ENCODE results near the gene ZNF296. TPM values are rescaled to one million over a fixed set of nuclear protein-coding genes. Genes with fewer than 3 reads are reported as not detected.

The ZNF296 gene
- total RNA-seq, 1 experiment from 2014 or later, result 6.7 TPM

DNA sequence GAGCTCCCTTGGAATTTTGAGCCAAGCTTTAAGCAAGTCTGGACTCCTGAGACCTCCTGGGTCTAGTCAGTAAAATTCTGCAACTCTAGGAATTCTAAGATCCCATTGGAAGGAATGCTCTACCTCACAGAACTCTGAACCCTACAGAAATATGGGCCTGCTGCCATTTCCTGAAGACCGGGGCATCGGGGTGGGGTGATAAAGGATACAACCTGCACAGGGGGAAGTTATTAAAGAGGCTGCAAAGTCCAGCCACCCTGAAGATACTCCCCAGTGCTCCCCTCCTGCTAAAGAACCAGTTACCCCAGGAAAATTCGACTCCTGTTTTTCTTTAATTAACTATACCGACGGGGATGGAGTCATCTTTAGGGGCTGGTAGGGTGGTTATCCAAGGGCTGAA, 14.3 kb upstream of the ZNF296 start:
- BruUV-seq (replicated peaks), result no TSS peak
- CTCF ChIA-PET, result no interaction called here
- POLR2A ChIA-PET, result no interaction called here
- DNase-seq (ENCODE audit: low read depth, low spot score) (no peak), ATAC-seq (no peak)
- Histone ChIP-seq H3K36me3 (ENCODE audit: control insufficient read depth, insufficient read depth, low read length) (peaks cover 6% of the 10 kb centered on the region; the same call in 1 of the 2 replicates), H3K9me3 (ENCODE audit: control insufficient read depth, insufficient read depth, low read depth, low read length) (no peaks in the 10 kb centered on the region), H3K27me3 (ENCODE audit: control insufficient read depth, insufficient read depth, low read length) (no peaks in the 10 kb centered on the region), H3K4me3 (ENCODE audit: low read depth in 2 of 2, low read length in 2 of 2) (peak overlapping the region; percentile 90 to 92), H3K27ac (ENCODE audit: low read length) (peak overlapping the region; percentile 94), H3K4me1 (ENCODE audit: control insufficient read depth, insufficient read depth, low read length) (peaks cover 6% of the 10 kb centered on the region)
- in situ Hi-C loops (cut with HindIII; ENCODE audit: low pct_unique_long_range_greater_than_20kb, low sequenced_read_pairs), result no loop called here
- intact Hi-C loops (cut with micrococcal nuclease; ENCODE audit: unreplicated experiment), result no loop called here
- TF ChIP-seq TCF7L2 (IDR thresholded peaks at IDR 0.05; ENCODE audit: low read depth, low read length), result no peak

DNA sequence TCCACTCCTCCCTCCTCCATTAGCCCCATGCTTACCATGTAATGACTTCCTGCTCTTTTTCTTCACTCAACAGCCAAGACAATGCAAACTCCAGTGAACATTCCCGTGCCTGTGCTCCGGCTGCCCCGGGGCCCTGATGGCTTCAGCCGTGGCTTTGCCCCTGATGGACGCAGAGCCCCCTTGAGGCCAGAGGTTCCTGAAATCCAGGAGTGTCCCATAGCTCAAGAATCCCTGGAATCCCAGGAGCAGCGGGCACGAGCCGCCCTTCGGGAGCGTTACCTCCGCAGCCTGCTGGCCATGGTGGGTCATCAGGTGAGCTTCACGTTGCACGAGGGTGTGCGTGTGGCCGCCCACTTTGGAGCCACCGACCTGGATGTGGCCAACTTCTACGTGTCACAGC, 13.8 kb upstream of the ZNF296 start:
- DNase-seq (ENCODE audit: low read depth, low spot score) (no peak), ATAC-seq (no peak)
- Histone ChIP-seq H3K27ac (ENCODE audit: low read length) (no peak overlapping the region), H3K36me3 (ENCODE audit: control insufficient read depth, insufficient read depth, low read length) (peaks cover 6% of the 10 kb centered on the region; the same call in 1 of the 2 replicates), H3K4me1 (ENCODE audit: control insufficient read depth, insufficient read depth, low read length) (peaks cover 5% of the 10 kb centered on the region; the same call in 1 of the 2 replicates), H3K9me3 (ENCODE audit: control insufficient read depth, insufficient read depth, low read depth, low read length) (no peaks in the 10 kb centered on the region), H3K4me3 (ENCODE audit: low read depth in 2 of 2, low read length in 2 of 2) (no peak overlapping the region), H3K27me3 (ENCODE audit: control insufficient read depth, insufficient read depth, low read length) (no peaks in the 10 kb centered on the region)
- BruUV-seq (replicated peaks), result no TSS peak
- POLR2A ChIA-PET, result no interaction called here
- TF ChIP-seq, protein P1, sequence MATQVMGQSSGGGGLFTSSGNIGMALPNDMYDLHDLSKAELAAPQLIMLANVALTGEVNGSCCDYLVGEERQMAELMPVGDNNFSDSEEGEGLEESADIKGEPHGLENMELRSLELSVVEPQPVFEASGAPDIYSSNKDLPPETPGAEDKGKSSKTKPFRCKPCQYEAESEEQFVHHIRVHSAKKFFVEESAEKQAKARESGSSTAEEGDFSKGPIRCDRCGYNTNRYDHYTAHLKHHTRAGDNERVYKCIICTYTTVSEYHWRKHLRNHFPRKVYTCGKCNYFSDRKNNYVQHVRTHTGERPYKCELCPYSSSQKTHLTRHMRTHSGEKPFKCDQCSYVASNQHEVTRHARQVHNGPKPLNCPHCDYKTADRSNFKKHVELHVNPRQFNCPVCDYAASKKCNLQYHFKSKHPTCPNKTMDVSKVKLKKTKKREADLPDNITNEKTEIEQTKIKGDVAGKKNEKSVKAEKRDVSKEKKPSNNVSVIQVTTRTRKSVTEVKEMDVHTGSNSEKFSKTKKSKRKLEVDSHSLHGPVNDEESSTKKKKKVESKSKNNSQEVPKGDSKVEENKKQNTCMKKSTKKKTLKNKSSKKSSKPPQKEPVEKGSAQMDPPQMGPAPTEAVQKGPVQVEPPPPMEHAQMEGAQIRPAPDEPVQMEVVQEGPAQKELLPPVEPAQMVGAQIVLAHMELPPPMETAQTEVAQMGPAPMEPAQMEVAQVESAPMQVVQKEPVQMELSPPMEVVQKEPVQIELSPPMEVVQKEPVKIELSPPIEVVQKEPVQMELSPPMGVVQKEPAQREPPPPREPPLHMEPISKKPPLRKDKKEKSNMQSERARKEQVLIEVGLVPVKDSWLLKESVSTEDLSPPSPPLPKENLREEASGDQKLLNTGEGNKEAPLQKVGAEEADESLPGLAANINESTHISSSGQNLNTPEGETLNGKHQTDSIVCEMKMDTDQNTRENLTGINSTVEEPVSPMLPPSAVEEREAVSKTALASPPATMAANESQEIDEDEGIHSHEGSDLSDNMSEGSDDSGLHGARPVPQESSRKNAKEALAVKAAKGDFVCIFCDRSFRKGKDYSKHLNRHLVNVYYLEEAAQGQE (IDR thresholded peaks at IDR 0.05; ENCODE audit: insufficient read depth in 1 of 2, low read depth in 2 of 2, low read length in 1 of 2), result no peak
- TF ChIP-seq, protein P2, sequence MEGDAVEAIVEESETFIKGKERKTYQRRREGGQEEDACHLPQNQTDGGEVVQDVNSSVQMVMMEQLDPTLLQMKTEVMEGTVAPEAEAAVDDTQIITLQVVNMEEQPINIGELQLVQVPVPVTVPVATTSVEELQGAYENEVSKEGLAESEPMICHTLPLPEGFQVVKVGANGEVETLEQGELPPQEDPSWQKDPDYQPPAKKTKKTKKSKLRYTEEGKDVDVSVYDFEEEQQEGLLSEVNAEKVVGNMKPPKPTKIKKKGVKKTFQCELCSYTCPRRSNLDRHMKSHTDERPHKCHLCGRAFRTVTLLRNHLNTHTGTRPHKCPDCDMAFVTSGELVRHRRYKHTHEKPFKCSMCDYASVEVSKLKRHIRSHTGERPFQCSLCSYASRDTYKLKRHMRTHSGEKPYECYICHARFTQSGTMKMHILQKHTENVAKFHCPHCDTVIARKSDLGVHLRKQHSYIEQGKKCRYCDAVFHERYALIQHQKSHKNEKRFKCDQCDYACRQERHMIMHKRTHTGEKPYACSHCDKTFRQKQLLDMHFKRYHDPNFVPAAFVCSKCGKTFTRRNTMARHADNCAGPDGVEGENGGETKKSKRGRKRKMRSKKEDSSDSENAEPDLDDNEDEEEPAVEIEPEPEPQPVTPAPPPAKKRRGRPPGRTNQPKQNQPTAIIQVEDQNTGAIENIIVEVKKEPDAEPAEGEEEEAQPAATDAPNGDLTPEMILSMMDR (IDR thresholded peaks at IDR 0.05), result no peak; the same call in 1 of the 2 replicates
- TF ChIP-seq TCF7L2 (IDR thresholded peaks at IDR 0.05; ENCODE audit: low read depth, low read length) (no peak), POLR2AphosphoS5 (IDR thresholded peaks at IDR 0.05; ENCODE audit: low read depth, low read length) (no peak), SIN3A (IDR thresholded peaks at IDR 0.05; ENCODE audit: borderline replicate concordance, insufficient read depth, low read depth, low read length) (no peak)
- in situ Hi-C loops (cut with HindIII; ENCODE audit: low pct_unique_long_range_greater_than_20kb, low sequenced_read_pairs), result no loop called here
- intact Hi-C loops (cut with micrococcal nuclease; ENCODE audit: unreplicated experiment), result no loop called here
- CTCF ChIA-PET, result no interaction called here

DNA sequence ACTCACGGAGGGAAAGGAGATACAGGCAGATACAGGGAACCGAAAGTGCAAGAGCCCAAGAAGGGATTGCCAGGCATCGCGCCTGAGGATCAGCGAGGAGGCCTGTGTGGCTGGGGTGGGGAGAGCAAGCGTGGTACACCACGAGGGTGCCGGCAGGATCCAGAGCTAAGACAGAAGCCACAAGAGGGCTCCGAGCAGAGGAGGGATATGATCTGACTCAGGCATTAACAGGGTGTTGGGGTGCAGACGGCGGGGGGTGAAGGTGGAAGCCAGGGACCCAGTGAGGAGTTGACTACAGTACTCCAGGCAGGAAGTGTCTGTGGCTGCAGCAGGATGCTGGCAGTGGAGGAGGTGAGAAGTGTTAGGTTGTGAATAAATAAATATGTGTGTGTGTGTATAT, 11.3 kb upstream of the ZNF296 start:
- in situ Hi-C loops (cut with HindIII; ENCODE audit: low pct_unique_long_range_greater_than_20kb, low sequenced_read_pairs) (no loop called here), intact Hi-C loops (cut with micrococcal nuclease; ENCODE audit: unreplicated experiment) (no loop called here)
- no peak for ATAC-seq
- DNase-seq (ENCODE audit: low read depth, low spot score), result no peak
- ChIA-PET POLR2A (interaction anchor here (0.9 kb wide), 1 partner anchor 193 kb away, joined by 11 read pairs; no protein-coding TSS in a partner anchor), CTCF (no interaction called here)
- no peak overlapping the region for H3K27ac ChIP-seq (ENCODE audit: low read length)
- BruUV-seq (replicated peaks), result no TSS peak
- H3K4me1 ChIP-seq (ENCODE audit: control insufficient read depth, insufficient read depth, low read length), result peaks cover 5% of the 10 kb centered on the region; the same call in 1 of the 2 replicates
- no peaks in the 10 kb centered on the region for H3K9me3 ChIP-seq (ENCODE audit: control insufficient read depth, insufficient read depth, low read depth, low read length)
- peaks cover 2% of the 10 kb centered on the region; the same call in 1 of the 2 replicates for H3K36me3 ChIP-seq (ENCODE audit: control insufficient read depth, insufficient read depth, low read length)
- TF ChIP-seq, protein P1 (IDR thresholded peaks at IDR 0.05; ENCODE audit: insufficient read depth in 1 of 2, low read depth in 2 of 2, low read length in 1 of 2), result no peak
- no peak for TF ChIP-seq SIN3A (IDR thresholded peaks at IDR 0.05; ENCODE audit: borderline replicate concordance, insufficient read depth, low read depth, low read length)
- TF ChIP-seq, protein P2 (IDR thresholded peaks at IDR 0.05), result no peak
- no peak for TF ChIP-seq POLR2AphosphoS5 (IDR thresholded peaks at IDR 0.05; ENCODE audit: low read depth, low read length)
- TF ChIP-seq TCF7L2 (IDR thresholded peaks at IDR 0.05; ENCODE audit: low read depth, low read length), result no peak
- H3K27me3 ChIP-seq (ENCODE audit: control insufficient read depth, insufficient read depth, low read length), result no peaks in the 10 kb centered on the region
- no peak overlapping the region for H3K4me3 ChIP-seq (ENCODE audit: low read depth in 2 of 2, low read length in 2 of 2)
